HepG2 (cell line): ENCODE data around the gene DAO. TPM values are rescaled to one million over a fixed set of nuclear protein-coding genes. Genes with fewer than 3 reads are reported as not detected.

Experiments used
- ARID4A ChIP-seq: sonication (generic); formaldehyde crosslinking; IDR thresholded peaks from 2 replicates; pipeline ENCODE4 v1.5.0; 2020; ENCODE audit warnings: mild to moderate bottlenecking, missing genetic modification reagents, borderline replicate concordance
- CENPBD1 ChIP-seq: sonication (generic); formaldehyde crosslinking; IDR thresholded peaks from 2 replicates; pipeline ENCODE4 v1.8.0; 2022; ENCODE audit warnings: missing genetic modification reagents, low read depth, mild to moderate bottlenecking, borderline replicate concordance
- CHCHD3 ChIP-seq: sonication (generic); formaldehyde crosslinking; IDR thresholded peaks from 2 replicates; pipeline ENCODE4 v1.8.0; 2022; ENCODE audit warnings: mild to moderate bottlenecking, missing genetic modification reagents, moderate library complexity
- EED ChIP-seq: sonication (generic); formaldehyde crosslinking; IDR thresholded peaks from 2 replicates; pipeline ENCODE4 v1.5.0; 2020; ENCODE audit warnings: mild to moderate bottlenecking, missing genetic modification reagents
- FLYWCH1 ChIP-seq: sonication (generic); formaldehyde crosslinking; IDR thresholded peaks from 2 replicates; pipeline ENCODE4 v1.8.1; 2023; ENCODE audit warnings: mild to moderate bottlenecking, missing genetic modification reagents
- MED1 ChIP-seq: sonication (generic); formaldehyde crosslinking; IDR thresholded peaks from 2 replicates; pipeline ENCODE4 v1.4.0; 2020; ENCODE audit warnings: missing genetic modification reagents
- MXI1 ChIP-seq: IDR thresholded peaks from 3 replicates; pipeline ENCODE4 v1.6.1; 2012; ENCODE audit warnings: low read depth, low read length, inconsistent platforms, borderline replicate concordance
- NFIC ChIP-seq: IDR thresholded peaks from 2 replicates; pipeline ENCODE4 v1.6.1; 2012; ENCODE audit warnings: mild to moderate bottlenecking, low read length, inconsistent platforms
- NPAS2 ChIP-seq: sonication (generic); formaldehyde crosslinking; IDR thresholded peaks from 2 replicates; pipeline ENCODE4 v1.8.0; 2022; ENCODE audit warnings: mild to moderate bottlenecking, missing genetic modification reagents, borderline replicate concordance
- RNF2 ChIP-seq: fragments of 450-650 bp; conservative IDR thresholded peaks from 2 replicates; pipeline ENCODE4 v1.6.1; 2016; ENCODE audit warnings: low read depth
- SSRP1 ChIP-seq: IDR thresholded peaks from 2 replicates; pipeline ENCODE4 v1.6.1; 2016; ENCODE audit warnings: control low read depth
- THAP8 ChIP-seq: sonication (generic); formaldehyde crosslinking; IDR thresholded peaks from 2 replicates; pipeline ENCODE4 v1.5.1; 2020; ENCODE audit warnings: missing genetic modification reagents, mild to moderate bottlenecking, borderline replicate concordance
- TIGD3 ChIP-seq: sonication (generic); formaldehyde crosslinking; IDR thresholded peaks from 2 replicates; pipeline ENCODE4 v1.5.1; 2020; ENCODE audit warnings: mild to moderate bottlenecking, missing genetic modification reagents, borderline replicate concordance
- ZBTB10 ChIP-seq: sonication (generic); formaldehyde crosslinking; IDR thresholded peaks from 2 replicates; pipeline ENCODE4 v1.4.0; 2020; ENCODE audit warnings: missing genetic modification reagents, borderline replicate concordance
- ZBTB14 ChIP-seq: sonication (generic); formaldehyde crosslinking; IDR thresholded peaks from 2 replicates; pipeline ENCODE4 v1.4.0; 2020; ENCODE audit warnings: missing genetic modification reagents
- ZBTB25 ChIP-seq: IDR thresholded peaks from 2 replicates; pipeline ENCODE4 v1.6.1; 2018; ENCODE audit warnings: missing genetic modification reagents
- ZNF143 ChIP-seq: sonication (generic); formaldehyde crosslinking; IDR thresholded peaks from 2 replicates; pipeline ENCODE4 v1.4.0; 2020; ENCODE audit warnings: missing genetic modification reagents
- ZNF552 ChIP-seq: sonication (generic); formaldehyde crosslinking; IDR thresholded peaks from 2 replicates; pipeline ENCODE4 v1.9.0; 2022; ENCODE audit warnings: missing genetic modification reagents, mild to moderate bottlenecking, borderline replicate concordance
- ZNF788 ChIP-seq: sonication (generic); formaldehyde crosslinking; IDR thresholded peaks from 2 replicates; pipeline ENCODE4 v1.5.0; 2020; ENCODE audit warnings: mild to moderate bottlenecking, missing genetic modification reagents, borderline replicate concordance
- polyA plus RNA-seq, 8 experiments: library from polyadenylated mRNA; depleted of rRNA in 3 of 8; stranded (reverse) in 7 of 8; unstranded in 1 of 8; fragments of >200 nt; fragmentation: Illumina TruSeq in 4 of 8; extraction: Trizol in 4 of 8; gene quantifications; 2 replicates each; pipeline versions ENCODE4 v1.2.1 to v1.2.3, GENCODE V29; 2011 to 2016; ENCODE audit warnings: low read depth in 4 of 8, missing spikeins in 1 of 8, mixed read lengths in 1 of 8; ENCODE audit not compliant: insufficient read depth in 1 of 8
- total RNA-seq, 5 experiments: library from RNA; depleted of rRNA; stranded (reverse); fragments of >200 nt; fragmentation: Illumina TruSeq; extraction: Trizol; gene quantifications; 2 replicates each; pipeline ENCODE4 v1.2.3, GENCODE V29; 2016; ENCODE audit warnings: low read depth in 1 of 5

DAO gene
- total and polyA plus RNA-seq, 2 of the 13 experiments (the other 11 are each of a cell fraction or from before 2014, with no cell fraction given) = 0.34 to 0.82 TPM

- TF ChIP-seq SSRP1 (CRISPR knock-in tag) = no peak
- no peak for TF ChIP-seq ZNF143
- TF ChIP-seq TIGD3 (CRISPR knock-in tag) = no peak
- no peak for TF ChIP-seq ARID4A (CRISPR knock-in tag)
- TF ChIP-seq ZNF788 (CRISPR knock-in tag) = no peak
- TF ChIP-seq MED1 (CRISPR knock-in tag) = no peak
- TF ChIP-seq RNF2 = no peak
- 0 out of 2 replicates have a peak, but pooled peaks have one; percentile 20 for TF ChIP-seq EED
- no peak for TF ChIP-seq ZNF552 (CRISPR knock-in tag)
- TF ChIP-seq FLYWCH1 = no peak
- peak; percentile 37; the same call in 1 of the 2 replicates for TF ChIP-seq ZBTB14
- no peak for TF ChIP-seq ZBTB25
- no peak for TF ChIP-seq NFIC
- TF ChIP-seq THAP8 (CRISPR knock-in tag) = no peak
- TF ChIP-seq CHCHD3 (CRISPR knock-in tag) = no peak
- TF ChIP-seq ZBTB10 (CRISPR knock-in tag) = no peak
- TF ChIP-seq CENPBD1 (CRISPR knock-in tag) = no peak
- TF ChIP-seq NPAS2 = no peak
- TF ChIP-seq MXI1 = no peak
These were observed 23.8 kb upstream of the DAO start (continued) for GRCh38 chr12:108856170-108856427.
